ENCODE results near the gene C1orf167.

Gene C1orf167

DNA sequence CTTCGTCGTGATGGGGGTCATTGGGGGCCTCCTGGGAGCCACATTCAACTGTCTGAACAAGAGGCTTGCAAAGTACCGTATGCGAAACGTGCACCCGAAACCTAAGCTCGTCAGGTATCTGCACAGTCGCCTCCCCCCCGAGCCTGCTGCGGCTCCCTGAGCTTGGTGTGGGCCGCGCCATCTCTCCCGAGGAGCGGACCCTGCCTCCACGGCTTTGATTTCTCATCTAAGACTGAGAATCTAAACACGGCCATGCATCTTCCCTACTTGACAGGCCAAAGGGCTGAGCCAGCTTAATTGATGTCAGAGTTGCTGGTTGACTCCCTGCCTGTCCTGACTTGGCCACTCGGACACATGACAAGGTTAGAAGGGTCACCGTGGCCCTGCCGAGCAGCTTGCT lies 66.5 kb downstream of the C1orf167 start:
- no peak overlapping the region for H3K4ac ChIP-seq (ENCODE audit: low read length)
- DNase-seq (ENCODE audit: low spot score), result no peak
- no peak overlapping the region for H2BK12ac ChIP-seq (ENCODE audit: low read length)
- H3K27ac ChIP-seq (replicated peaks; ENCODE audit: low read length), result no peak overlapping the region
- H4K91ac ChIP-seq (ENCODE audit: low read depth, low read length, poor library complexity), result no peak overlapping the region
- H3K14ac ChIP-seq (ENCODE audit: low read length), result no peak overlapping the region
- no peaks in the 10 kb centered on the region for H3K79me1 ChIP-seq (ENCODE audit: low read depth, low read length)
- H2BK5ac ChIP-seq (ENCODE audit: low read length), result no peak overlapping the region
- H3K9ac ChIP-seq (ENCODE audit: low read depth, low read length, poor library complexity), result no peak overlapping the region
- no peak overlapping the region for H3K18ac ChIP-seq (ENCODE audit: low read length)
- no peak overlapping the region for H2AFZ ChIP-seq (ENCODE audit: low read length)
- H3K4me1 ChIP-seq (ENCODE audit: control insufficient read depth in 2 of 2, insufficient read depth in 1 of 2, low read depth in 1 of 2, low read length in 2 of 2), result no peaks in the 10 kb centered on the region
- no peak overlapping the region for H3K4me2 ChIP-seq (ENCODE audit: insufficient read depth, low read length, poor library complexity, severe bottlenecking)
- no peak overlapping the region for H3K23ac ChIP-seq (ENCODE audit: low read depth, low read length, poor library complexity)
- H3K4me3 ChIP-seq (ENCODE audit: low read length in 2 of 2), result no peak overlapping the region
- no peak overlapping the region for H2AK5ac ChIP-seq (ENCODE audit: low read depth, low read length)
- peaks cover 0 to 2% of the 10 kb centered on the region in 2 donors for H3K9me3 ChIP-seq (replicated peaks in 1 of 2; ENCODE audit: control insufficient read depth in 2 of 2, insufficient read depth in 1 of 2, low read depth in 1 of 2, low read length in 2 of 2)
- WGBS, 2 donors (ENCODE audit: extremely low coverage in 2 of 2, insufficient read length in 2 of 2, insufficient replicate concordance in 1 of 2), result no CpG with 5 or more reads among the region's 19 CpGs
- no peak overlapping the region for H4K8ac ChIP-seq (ENCODE audit: low read depth, low read length)
- no peak overlapping the region for H2BK15ac ChIP-seq (ENCODE audit: low read length)
- no peak overlapping the region for H2BK120ac ChIP-seq (ENCODE audit: low read depth, low read length)
- H3K27me3 ChIP-seq (ENCODE audit: control insufficient read depth in 3 of 3, insufficient read depth in 3 of 3, low read depth in 1 of 3, low read length in 3 of 3), result no peaks in the 10 kb centered on the region
- H3K36me3 ChIP-seq (replicated peaks in 1 of 2; ENCODE audit: control insufficient read depth in 2 of 2, insufficient read depth in 2 of 2, low read length in 2 of 2), result peaks cover 66 to 94% of the 10 kb centered on the region in 2 donors

DNA sequence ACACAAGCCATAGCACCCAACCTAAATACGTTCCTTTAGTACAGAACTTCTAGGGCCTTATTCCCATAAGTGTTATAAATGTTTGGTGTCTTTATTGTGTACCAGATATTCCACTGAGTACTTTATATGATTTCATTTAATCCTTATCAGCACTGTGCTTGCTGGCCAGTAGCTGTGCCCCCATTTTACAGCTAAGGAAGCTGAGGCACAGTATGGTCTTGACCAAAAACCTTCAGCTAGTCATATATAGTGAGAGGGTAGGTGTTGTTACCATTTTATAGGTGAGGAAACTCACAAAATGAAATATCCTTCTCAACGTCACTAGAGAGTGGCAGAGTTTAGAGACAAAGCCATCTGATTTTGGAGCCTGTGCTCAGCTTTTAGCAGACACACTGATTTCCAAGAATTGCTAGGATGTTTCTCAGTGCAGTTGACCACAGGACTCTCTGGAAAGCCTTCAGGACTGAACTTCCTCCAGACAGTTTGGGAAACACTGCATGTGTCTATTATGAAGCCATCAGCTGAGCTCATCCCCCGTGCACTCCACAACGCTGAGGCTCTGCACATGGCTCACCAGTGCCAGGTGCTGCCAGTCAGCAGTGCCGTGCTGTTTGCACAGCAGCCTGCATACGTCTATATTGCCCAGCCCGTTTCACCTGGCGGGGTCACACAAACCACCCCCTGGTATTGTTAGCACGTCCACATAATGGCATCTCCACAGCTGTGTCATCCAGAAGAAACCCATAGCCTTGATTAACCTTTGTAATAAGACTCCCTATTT lies 70.1 kb downstream of the C1orf167 start:
- H3K14ac ChIP-seq (ENCODE audit: low read length), result no peak overlapping the region
- no peak overlapping the region for H2BK5ac ChIP-seq (ENCODE audit: low read length)
- H2BK120ac ChIP-seq (ENCODE audit: low read depth, low read length), result no peak overlapping the region
- H2AK5ac ChIP-seq (ENCODE audit: low read depth, low read length), result no peak overlapping the region
- H3K27me3 ChIP-seq (ENCODE audit: control insufficient read depth in 3 of 3, insufficient read depth in 3 of 3, low read depth in 1 of 3, low read length in 3 of 3), result peaks cover 0 to 1% (median 0%) of the 10 kb centered on the region in 3 experiments
- no peak overlapping the region for H2BK12ac ChIP-seq (ENCODE audit: low read length)
- peaks cover 72 to 96% of the 10 kb centered on the region in 2 donors for H3K36me3 ChIP-seq (replicated peaks in 1 of 2; ENCODE audit: control insufficient read depth in 2 of 2, insufficient read depth in 2 of 2, low read length in 2 of 2)
- H3K27ac ChIP-seq (replicated peaks; ENCODE audit: low read length), result no peak overlapping the region
- H4K8ac ChIP-seq (ENCODE audit: low read depth, low read length), result no peak overlapping the region
- DNase-seq (ENCODE audit: low spot score), result no peak
- no CpG with 5 or more reads among the region's 9 CpGs for WGBS, 2 donors (ENCODE audit: extremely low coverage in 2 of 2, insufficient read length in 2 of 2, insufficient replicate concordance in 1 of 2)
- no peak overlapping the region for H3K4me3 ChIP-seq (ENCODE audit: low read length in 2 of 2)
- H3K4ac ChIP-seq (ENCODE audit: low read length), result no peak overlapping the region
- H3K23ac ChIP-seq (ENCODE audit: low read depth, low read length, poor library complexity), result peak overlapping the region; percentile 20
- H3K9ac ChIP-seq (ENCODE audit: low read depth, low read length, poor library complexity), result peak overlapping the region; percentile 66
- H2AFZ ChIP-seq (ENCODE audit: low read length), result no peak overlapping the region
- no peak overlapping the region for H2BK15ac ChIP-seq (ENCODE audit: low read length)
- no peak overlapping the region for H3K4me2 ChIP-seq (ENCODE audit: insufficient read depth, low read length, poor library complexity, severe bottlenecking)
- no peak overlapping the region for H3K18ac ChIP-seq (ENCODE audit: low read length)
- no peaks in the 10 kb centered on the region for H3K4me1 ChIP-seq (ENCODE audit: control insufficient read depth in 2 of 2, insufficient read depth in 1 of 2, low read depth in 1 of 2, low read length in 2 of 2)
- H4K91ac ChIP-seq (ENCODE audit: low read depth, low read length, poor library complexity), result no peak overlapping the region
- H3K79me1 ChIP-seq (ENCODE audit: low read depth, low read length), result peaks cover 2% of the 10 kb centered on the region
- peaks cover 0 to 4% of the 10 kb centered on the region in 2 donors for H3K9me3 ChIP-seq (replicated peaks in 1 of 2; ENCODE audit: control insufficient read depth in 2 of 2, insufficient read depth in 1 of 2, low read depth in 1 of 2, low read length in 2 of 2)

DNA sequence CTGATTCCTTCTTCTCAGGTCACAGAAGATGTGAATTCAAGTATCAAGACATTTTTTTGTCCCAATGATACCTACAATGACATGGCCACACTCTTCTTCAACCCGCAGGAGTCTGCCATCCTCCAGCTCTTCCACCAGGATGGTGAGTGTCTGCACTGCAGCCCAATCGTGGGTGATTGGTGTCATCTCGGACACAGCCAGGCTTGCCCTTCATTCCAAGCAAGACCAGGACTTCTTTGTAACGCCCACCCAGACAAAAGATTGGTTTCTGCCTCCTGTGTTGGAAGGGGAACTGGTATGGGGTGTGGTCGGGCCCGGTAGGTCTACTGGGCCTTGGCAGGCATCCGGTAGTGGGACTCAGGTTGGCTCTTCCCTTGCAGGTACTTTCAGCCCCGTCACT lies 71.5 kb downstream of the C1orf167 start:
- Histone ChIP-seq H2AFZ (ENCODE audit: low read length) (no peak overlapping the region), H3K36me3 (replicated peaks in 1 of 2; ENCODE audit: control insufficient read depth in 2 of 2, insufficient read depth in 2 of 2, low read length in 2 of 2) (peaks cover 72 to 96% of the 10 kb centered on the region in 2 donors), H3K27ac (replicated peaks; ENCODE audit: low read length) (no peak overlapping the region), H2BK15ac (ENCODE audit: low read length) (no peak overlapping the region), H3K23ac (ENCODE audit: low read depth, low read length, poor library complexity) (no peak overlapping the region), H4K8ac (ENCODE audit: low read depth, low read length) (no peak overlapping the region), H3K9ac (ENCODE audit: low read depth, low read length, poor library complexity) (no peak overlapping the region), H3K4me1 (ENCODE audit: control insufficient read depth in 2 of 2, insufficient read depth in 1 of 2, low read depth in 1 of 2, low read length in 2 of 2) (no peaks in the 10 kb centered on the region), H3K9me3 (replicated peaks in 1 of 2; ENCODE audit: control insufficient read depth in 2 of 2, insufficient read depth in 1 of 2, low read depth in 1 of 2, low read length in 2 of 2) (peaks cover 0 to 4% of the 10 kb centered on the region in 2 donors), H3K27me3 (ENCODE audit: control insufficient read depth in 3 of 3, insufficient read depth in 3 of 3, low read depth in 1 of 3, low read length in 3 of 3) (peaks cover 0 to 1% (median 0%) of the 10 kb centered on the region in 3 experiments), H3K14ac (ENCODE audit: low read length) (no peak overlapping the region), H2AK5ac (ENCODE audit: low read depth, low read length) (no peak overlapping the region), H3K4me3 (ENCODE audit: low read length in 2 of 2) (peak overlapping the region in 1 of 2 donors; percentile 71), H2BK5ac (ENCODE audit: low read length) (no peak overlapping the region), H2BK12ac (ENCODE audit: low read length) (no peak overlapping the region), H2BK120ac (ENCODE audit: low read depth, low read length) (no peak overlapping the region), H3K4ac (ENCODE audit: low read length) (no peak overlapping the region), H3K79me1 (ENCODE audit: low read depth, low read length) (peaks cover 4% of the 10 kb centered on the region), H3K4me2 (ENCODE audit: insufficient read depth, low read length, poor library complexity, severe bottlenecking) (no peak overlapping the region), H3K18ac (ENCODE audit: low read length) (no peak overlapping the region), H4K91ac (ENCODE audit: low read depth, low read length, poor library complexity) (no peak overlapping the region)
- DNase-seq (ENCODE audit: low spot score), result no peak
- no CpG with 5 or more reads among the region's 8 CpGs for WGBS, 2 donors (ENCODE audit: extremely low coverage in 2 of 2, insufficient read length in 2 of 2, insufficient replicate concordance in 1 of 2)

DNA sequence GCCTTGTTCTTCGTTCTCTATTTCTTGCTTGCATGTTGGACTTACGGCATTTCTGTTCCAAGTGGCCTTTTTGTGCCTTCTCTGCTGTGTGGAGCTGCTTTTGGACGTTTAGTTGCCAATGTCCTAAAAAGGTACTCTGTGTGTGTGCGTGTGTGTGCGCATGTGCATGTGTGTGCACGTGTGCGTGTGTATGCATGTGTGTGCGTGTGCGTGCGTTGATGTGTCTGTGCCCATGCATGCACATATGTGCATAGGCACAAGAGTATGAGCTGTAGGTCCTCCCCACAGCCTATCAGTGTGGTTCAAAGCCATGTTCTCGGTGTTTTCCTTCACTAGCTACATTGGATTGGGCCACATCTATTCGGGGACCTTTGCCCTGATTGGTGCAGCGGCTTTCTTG lies 71.9 kb downstream of the C1orf167 start:
- Histone ChIP-seq H4K8ac (ENCODE audit: low read depth, low read length) (peak overlapping the region; percentile 65), H3K9ac (ENCODE audit: low read depth, low read length, poor library complexity) (no peak overlapping the region), H3K27ac (replicated peaks; ENCODE audit: low read length) (no peak overlapping the region), H3K14ac (ENCODE audit: low read length) (no peak overlapping the region), H2AK5ac (ENCODE audit: low read depth, low read length) (no peak overlapping the region), H3K4me3 (ENCODE audit: low read length in 2 of 2) (peak overlapping the region in 1 of 2 donors; percentile 71), H2BK12ac (ENCODE audit: low read length) (no peak overlapping the region), H2BK120ac (ENCODE audit: low read depth, low read length) (no peak overlapping the region), H3K4me1 (ENCODE audit: control insufficient read depth in 2 of 2, insufficient read depth in 1 of 2, low read depth in 1 of 2, low read length in 2 of 2) (no peaks in the 10 kb centered on the region), H4K91ac (ENCODE audit: low read depth, low read length, poor library complexity) (no peak overlapping the region), H3K79me1 (ENCODE audit: low read depth, low read length) (peaks cover 4% of the 10 kb centered on the region), H3K4me2 (ENCODE audit: insufficient read depth, low read length, poor library complexity, severe bottlenecking) (no peak overlapping the region), H3K18ac (ENCODE audit: low read length) (no peak overlapping the region), H2BK15ac (ENCODE audit: low read length) (no peak overlapping the region), H3K9me3 (replicated peaks in 1 of 2; ENCODE audit: control insufficient read depth in 2 of 2, insufficient read depth in 1 of 2, low read depth in 1 of 2, low read length in 2 of 2) (peaks cover 0 to 4% of the 10 kb centered on the region in 2 donors), H3K27me3 (ENCODE audit: control insufficient read depth in 3 of 3, insufficient read depth in 3 of 3, low read depth in 1 of 3, low read length in 3 of 3) (peaks cover 0 to 1% (median 0%) of the 10 kb centered on the region in 3 experiments), H3K4ac (ENCODE audit: low read length) (no peak overlapping the region), H2BK5ac (ENCODE audit: low read length) (no peak overlapping the region), H3K36me3 (replicated peaks in 1 of 2; ENCODE audit: control insufficient read depth in 2 of 2, insufficient read depth in 2 of 2, low read length in 2 of 2) (peaks cover 69 to 95% of the 10 kb centered on the region in 2 donors), H2AFZ (ENCODE audit: low read length) (no peak overlapping the region), H3K23ac (ENCODE audit: low read depth, low read length, poor library complexity) (no peak overlapping the region)
- DNase-seq (ENCODE audit: low spot score), result no peak
- no CpG with 5 or more reads among the region's 13 CpGs for WGBS, 2 donors (ENCODE audit: extremely low coverage in 2 of 2, insufficient read length in 2 of 2, insufficient replicate concordance in 1 of 2)

Data from neuronal stem cell (in vitro differentiated cells).